PC-3 (cell line): ENCODE measurements around the gene THOC5. TPM values are rescaled to one million over a fixed set of nuclear protein-coding genes. Genes with fewer than 3 reads are reported as not detected.

Experiments
- ATAC-seq: fragments of 200-7000 bp; cut with Tn5 transposase; 2 replicates; pipeline ENCODE4 v1.9.1; 2020; ENCODE audit warnings: mild to moderate bottlenecking, moderate library complexity
- BruUV-seq: library from RNA; stranded (reverse); fragments of 400-500 nt; replicated peaks from 2 replicates; lab custom pipeline; 2021; lab: Mats Ljungman, UMichigan
- CTCF ChIA-PET: fragments of 300-600 bp; sonication (Branson Sonifier 250); formaldehyde crosslinking; loops from one replicate; lab custom pipeline; 2022; ENCODE audit warnings: antibody characterized with exemption; lab: Charles Lee
- POLR2A ChIA-PET: fragments of 300-600 bp; sonication (Branson Sonifier 250); formaldehyde crosslinking; loops from one replicate; lab custom pipeline; 2022; ENCODE audit warnings: antibody characterized with exemption; ENCODE audit not compliant: unreplicated experiment; lab: Charles Lee
- DNase-seq: peaks from one replicate; pipeline ENCODE4 v3.0.0-alpha.2; 2015
- H2AFZ ChIP-seq: fragments of 300-600 bp; sonication (generic); 2 replicates; pipeline ENCODE4 v1.6.0; 2016; ENCODE audit warnings: antibody characterized with exemption, low read length
- H3F3A ChIP-seq: fragments of 300-600 bp; sonication (generic); one replicate; pipeline ENCODE4 v1.6.0; 2017; ENCODE audit warnings: antibody characterized with exemption, low read length, control low read depth, mild to moderate bottlenecking; ENCODE audit not compliant: unreplicated experiment
- H3K27ac ChIP-seq: fragments of 300-600 bp; sonication (generic); 2 replicates; pipeline ENCODE4 v1.5.1; 2016; ENCODE audit warnings: mild to moderate bottlenecking, low read length
- H3K27me3 ChIP-seq: fragments of 300-600 bp; sonication (generic); 2 replicates; pipeline ENCODE4 v1.6.1; 2016; ENCODE audit warnings: low read length, mixed read lengths
- H3K36me3 ChIP-seq: fragments of 300-600 bp; sonication (generic); 2 replicates; pipeline ENCODE4 v1.6.1; 2016; ENCODE audit warnings: low read depth, mixed run types, low read length, mixed read lengths
- H3K4me1 ChIP-seq: fragments of 300-600 bp; sonication (generic); 2 replicates; pipeline ENCODE4 v1.5.1; 2016; ENCODE audit warnings: low read length; ENCODE audit not compliant: insufficient read depth
- H3K4me2 ChIP-seq: fragments of 300-600 bp; sonication (generic); 2 replicates; pipeline ENCODE4 v1.6.0; 2016; ENCODE audit warnings: low read length
- H3K4me3 ChIP-seq: fragments of 300-600 bp; sonication (generic); 2 replicates; pipeline ENCODE4 v1.5.1; 2016; ENCODE audit warnings: mild to moderate bottlenecking, low read length, mixed read lengths
- H3K79me2 ChIP-seq: fragments of 300-600 bp; sonication (generic); 2 replicates; pipeline ENCODE4 v1.6.1; 2017; ENCODE audit warnings: low read length, mixed read lengths
- H3K9ac ChIP-seq: fragments of 300-600 bp; sonication (generic); 2 replicates; pipeline ENCODE4 v1.6.0; 2016; ENCODE audit warnings: mild to moderate bottlenecking, low read length
- H3K9me2 ChIP-seq: fragments of 300-600 bp; sonication (generic); replicated peaks from 2 replicates; pipeline ENCODE4 v1.6.1; 2016; ENCODE audit warnings: mixed run types, low read length, mixed read lengths
- H3K9me3 ChIP-seq: fragments of 300-600 bp; sonication (generic); 2 replicates; pipeline ENCODE4 v1.6.1; 2016; ENCODE audit warnings: low read length, mixed read lengths
- H4K20me1 ChIP-seq: fragments of 300-600 bp; sonication (generic); 2 replicates; pipeline ENCODE4 v1.6.1; 2016; ENCODE audit warnings: low read length, mixed read lengths
- EZH2 ChIP-seq: fragments of 300-600 bp; sonication (generic); IDR thresholded peaks from one replicate; pipeline ENCODE4 v1.6.1; 2017; ENCODE audit warnings: antibody characterized with exemption, mild to moderate bottlenecking, low read length; ENCODE audit not compliant: unreplicated experiment
- EZH2phosphoT487 ChIP-seq: fragments of 300-600 bp; sonication (generic); IDR thresholded peaks from 2 replicates; pipeline ENCODE4 v1.6.1; 2018; ENCODE audit warnings: mild to moderate bottlenecking, antibody characterized with exemption, low read length, borderline replicate concordance
- intact Hi-C: fragments of 100-400 bp; cut with micrococcal nuclease; formaldehyde crosslinking; loops from 2 replicates; pipeline ENCODE4 v1.9.0; 2023
- total RNA-seq: library from RNA; depleted of rRNA; stranded (reverse); fragments of >200 nt; gene quantifications from 2 replicates; pipeline ENCODE4 v1.2.3, GENCODE V29; 2014
- TF ChIP-seq, protein P1 (sequence below): fragments of 300-600 bp; sonication (generic); conservative IDR thresholded peaks from 2 replicates; pipeline ENCODE4 v1.5.1; 2017; ENCODE audit warnings: antibody characterized with exemption, low read depth, mild to moderate bottlenecking, low read length

The THOC5 gene
- total RNA-seq, 1 experiment from 2014 or later = 33.9 TPM

DNA sequence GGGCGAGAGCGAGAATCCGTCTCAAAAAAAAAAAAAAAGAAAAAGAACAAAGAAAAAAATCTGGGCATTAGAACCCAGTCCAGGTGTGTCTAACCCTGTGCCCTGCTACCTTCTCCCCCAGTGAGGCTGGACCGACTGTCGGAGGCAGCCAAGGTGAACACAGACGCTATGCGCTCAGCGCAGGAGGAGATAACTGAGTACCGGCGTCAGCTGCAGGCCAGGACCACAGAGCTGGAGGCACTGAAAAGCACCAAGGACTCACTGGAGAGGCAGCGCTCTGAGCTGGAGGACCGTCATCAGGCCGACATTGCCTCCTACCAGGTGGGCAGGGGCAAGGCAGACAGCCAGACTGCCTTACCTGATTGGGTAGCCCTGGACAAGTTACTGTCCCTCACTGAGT lies 70.3 kb downstream of the THOC5 start:
- Histone ChIP-seq H2AFZ (no peak overlapping the region), H3K27ac (no peak overlapping the region), H3K79me2 (no peaks in the 10 kb centered on the region), H3K27me3 (0 out of 2 replicates have a peak, but pooled peaks cover 3% of the 10 kb centered on the region), H3K4me2 (no peak overlapping the region), H3K36me3 (no peaks in the 10 kb centered on the region), H4K20me1 (no peaks in the 10 kb centered on the region), H3K9ac (no peak overlapping the region), H3K4me3 (no peak overlapping the region), H3K9me2 (no peaks in the 10 kb centered on the region), H3K9me3 (no peaks in the 10 kb centered on the region), H3F3A (no peaks in the 10 kb centered on the region), H3K4me1 (no peaks in the 10 kb centered on the region)
- ATAC-seq (no peak), DNase-seq (no peak)
- intact Hi-C loops = no loop called here
- ChIA-PET POLR2A (no interaction called here), CTCF (interaction anchor here (0.6 kb wide), 1 partner anchor 16 kb away, joined by 3 read pairs; no protein-coding TSS in a partner anchor)
- BruUV-seq = no TSS peak
- TF ChIP-seq EZH2 (no peak), EZH2phosphoT487 (no peak)
- TF ChIP-seq, protein P1, sequence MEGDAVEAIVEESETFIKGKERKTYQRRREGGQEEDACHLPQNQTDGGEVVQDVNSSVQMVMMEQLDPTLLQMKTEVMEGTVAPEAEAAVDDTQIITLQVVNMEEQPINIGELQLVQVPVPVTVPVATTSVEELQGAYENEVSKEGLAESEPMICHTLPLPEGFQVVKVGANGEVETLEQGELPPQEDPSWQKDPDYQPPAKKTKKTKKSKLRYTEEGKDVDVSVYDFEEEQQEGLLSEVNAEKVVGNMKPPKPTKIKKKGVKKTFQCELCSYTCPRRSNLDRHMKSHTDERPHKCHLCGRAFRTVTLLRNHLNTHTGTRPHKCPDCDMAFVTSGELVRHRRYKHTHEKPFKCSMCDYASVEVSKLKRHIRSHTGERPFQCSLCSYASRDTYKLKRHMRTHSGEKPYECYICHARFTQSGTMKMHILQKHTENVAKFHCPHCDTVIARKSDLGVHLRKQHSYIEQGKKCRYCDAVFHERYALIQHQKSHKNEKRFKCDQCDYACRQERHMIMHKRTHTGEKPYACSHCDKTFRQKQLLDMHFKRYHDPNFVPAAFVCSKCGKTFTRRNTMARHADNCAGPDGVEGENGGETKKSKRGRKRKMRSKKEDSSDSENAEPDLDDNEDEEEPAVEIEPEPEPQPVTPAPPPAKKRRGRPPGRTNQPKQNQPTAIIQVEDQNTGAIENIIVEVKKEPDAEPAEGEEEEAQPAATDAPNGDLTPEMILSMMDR = no peak

DNA sequence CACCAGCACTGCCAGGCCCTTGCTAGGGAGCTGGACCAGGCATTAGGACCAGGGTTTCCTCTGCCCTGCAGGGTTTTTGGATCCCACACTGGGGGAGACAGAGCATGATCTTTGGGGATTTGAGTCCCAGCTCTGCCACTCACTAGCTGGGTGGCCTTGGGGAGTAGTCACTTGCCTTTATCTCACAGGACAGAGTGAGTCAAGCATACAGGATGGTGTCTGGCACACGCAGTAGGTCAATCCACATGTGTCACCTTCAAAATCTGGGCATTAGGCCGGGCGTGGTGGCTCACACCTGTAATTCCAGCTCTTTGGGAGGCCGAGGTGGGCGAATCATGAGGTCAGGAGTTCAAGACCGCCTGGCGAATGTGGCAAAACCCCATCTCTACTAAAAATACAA lies 70.8 kb downstream of the THOC5 start:
- H3K27ac ChIP-seq = no peak overlapping the region
- no TSS peak for BruUV-seq
- POLR2A ChIA-PET = no interaction called here

DNA sequence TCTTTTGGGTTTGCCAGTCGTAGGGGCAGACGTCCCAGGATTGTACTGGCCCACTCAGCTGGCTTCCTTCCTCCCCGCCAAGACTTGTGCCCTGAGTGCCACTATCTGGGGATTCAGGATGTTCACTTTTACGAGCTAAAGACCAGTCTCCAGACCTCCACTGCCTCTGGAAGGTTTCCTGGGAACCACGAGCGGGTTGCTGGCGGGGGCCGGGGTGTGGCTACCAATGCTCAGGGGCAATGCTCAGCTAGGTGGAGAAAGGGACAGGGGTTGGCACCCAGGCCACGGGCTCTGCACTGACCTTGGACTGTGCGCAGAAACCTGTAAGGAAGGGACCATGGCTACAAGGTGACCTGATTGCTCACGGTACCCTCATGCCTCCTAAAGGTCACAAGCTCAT lies 71.3 kb downstream of the THOC5 start:
- Histone ChIP-seq H3K27me3 (0 out of 2 replicates have a peak, but pooled peaks cover 3% of the 10 kb centered on the region), H3K27ac (no peak overlapping the region), H3K36me3 (no peaks in the 10 kb centered on the region), H3K4me2 (no peak overlapping the region), H3F3A (no peaks in the 10 kb centered on the region), H3K4me1 (no peaks in the 10 kb centered on the region), H2AFZ (no peak overlapping the region), H3K9me3 (no peaks in the 10 kb centered on the region), H3K4me3 (no peak overlapping the region), H4K20me1 (no peaks in the 10 kb centered on the region), H3K9me2 (no peaks in the 10 kb centered on the region), H3K9ac (no peak overlapping the region), H3K79me2 (no peaks in the 10 kb centered on the region)
- ATAC-seq (no peak), DNase-seq (no peak)
- CTCF ChIA-PET = no interaction called here
- intact Hi-C loops = no loop called here
- no TSS peak for BruUV-seq
- TF ChIP-seq EZH2phosphoT487 (no peak), EZH2 (no peak)
- TF ChIP-seq, protein P1 = no peak
- POLR2A ChIA-PET = no interaction called here

More for the DNA sequence above, 70.8 kb downstream of the THOC5 start:
- no peaks in the 10 kb centered on the region for H3K9me2 ChIP-seq
- no peaks in the 10 kb centered on the region for H3F3A ChIP-seq
- H4K20me1 ChIP-seq = no peaks in the 10 kb centered on the region
- no peaks in the 10 kb centered on the region for H3K36me3 ChIP-seq
- H2AFZ ChIP-seq = no peak overlapping the region
- H3K9ac ChIP-seq = no peak overlapping the region
- CTCF ChIA-PET = no interaction called here
- no peaks in the 10 kb centered on the region for H3K9me3 ChIP-seq
- ATAC-seq = no peak
- no peaks in the 10 kb centered on the region for H3K79me2 ChIP-seq
- no peak overlapping the region for H3K4me3 ChIP-seq
- DNase-seq = no peak
- no peak overlapping the region for H3K4me2 ChIP-seq
- TF ChIP-seq EZH2 = no peak
- TF ChIP-seq, protein P1 = no peak
- no peak for TF ChIP-seq EZH2phosphoT487
- H3K27me3 ChIP-seq = 0 out of 2 replicates have a peak, but pooled peaks cover 3% of the 10 kb centered on the region
- intact Hi-C loops = no loop called here
- H3K4me1 ChIP-seq = no peaks in the 10 kb centered on the region
